Stimulated activated CD8-positive, alpha-beta memory T cell treated with anti-CD3 and anti-CD28 coated beads, Interleukin-15, amount 100 ng/mL, for 4 hours (primary cell): Measurements from ENCODE around the gene RMDN2.
"Not testable (repeated sequence)": the region's sequence is repeated elsewhere in the genome, so short reads cannot be mapped to it uniquely, and the experiment has no call there.

Experiments used
- DNase-seq, 2 donors: peaks; one replicate each; pipeline ENCODE4 v3.0.0-alpha.2; 2020; ENCODE audit warnings: low read depth in 2 of 2

RMDN2 gene

DNA sequence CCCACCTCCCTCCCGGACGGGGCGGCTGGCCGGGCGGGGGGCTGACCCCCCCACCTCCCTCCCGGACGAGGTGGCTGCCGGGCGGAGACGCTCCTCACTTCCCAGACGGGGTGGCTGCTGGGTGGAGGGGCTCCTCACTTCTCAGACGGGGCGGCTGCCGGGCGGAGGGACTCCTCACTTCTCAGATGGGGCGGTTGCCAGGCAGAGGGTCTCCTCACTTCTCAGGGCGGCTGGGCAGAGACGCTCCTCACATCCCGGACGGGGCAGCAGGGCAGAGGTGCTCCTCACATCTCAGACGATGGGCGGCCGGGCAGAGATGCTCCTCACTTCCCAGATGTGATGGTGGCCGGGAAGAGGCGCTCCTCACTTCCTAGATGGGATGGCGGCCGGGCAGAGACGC, 7.8 kb downstream of the RMDN2 start:
- not testable (repeated sequence) for DNase-seq

DNA sequence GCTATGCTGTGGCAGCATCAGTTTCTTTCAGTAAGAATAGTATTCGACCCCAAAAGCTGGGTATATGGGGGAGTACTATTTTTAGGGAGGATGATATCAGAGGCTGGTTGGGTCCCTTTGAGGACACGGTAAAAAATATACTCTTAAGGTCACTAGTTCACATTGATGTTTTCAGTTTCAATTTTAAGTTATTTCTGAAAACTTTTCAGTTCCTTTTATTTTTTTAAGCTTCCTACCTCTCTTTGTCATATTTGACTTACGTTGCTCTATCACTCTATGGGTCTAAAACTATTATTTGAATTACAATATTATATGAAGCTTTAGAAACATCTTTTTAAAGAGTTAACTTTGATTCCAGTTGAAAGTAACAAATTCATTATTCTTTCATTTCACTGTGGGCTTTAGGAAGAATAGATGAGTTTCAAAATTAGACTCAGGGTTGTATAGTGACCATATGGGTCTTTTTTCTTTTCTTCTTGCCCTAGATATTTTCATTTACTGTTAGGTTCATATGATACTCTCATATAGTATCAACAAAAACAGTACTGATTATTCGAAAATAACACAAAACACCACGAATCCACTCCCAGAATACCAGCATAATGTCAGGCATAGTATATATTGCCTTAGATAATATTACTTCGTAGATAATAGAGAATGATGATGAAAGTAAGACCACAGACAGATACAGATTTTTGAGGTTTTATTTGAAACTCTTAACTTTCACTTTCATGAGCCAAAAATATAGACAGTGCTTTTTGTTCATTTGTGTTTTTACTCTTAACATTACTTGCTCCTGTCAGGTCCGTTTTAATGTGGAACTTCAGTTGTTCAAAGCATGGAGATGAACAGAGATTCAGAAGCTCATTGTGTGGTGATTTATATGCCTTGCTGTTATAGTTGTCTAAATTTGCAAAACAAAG, 9.8 kb downstream of the RMDN2 start:
- no peak for DNase-seq

DNA sequence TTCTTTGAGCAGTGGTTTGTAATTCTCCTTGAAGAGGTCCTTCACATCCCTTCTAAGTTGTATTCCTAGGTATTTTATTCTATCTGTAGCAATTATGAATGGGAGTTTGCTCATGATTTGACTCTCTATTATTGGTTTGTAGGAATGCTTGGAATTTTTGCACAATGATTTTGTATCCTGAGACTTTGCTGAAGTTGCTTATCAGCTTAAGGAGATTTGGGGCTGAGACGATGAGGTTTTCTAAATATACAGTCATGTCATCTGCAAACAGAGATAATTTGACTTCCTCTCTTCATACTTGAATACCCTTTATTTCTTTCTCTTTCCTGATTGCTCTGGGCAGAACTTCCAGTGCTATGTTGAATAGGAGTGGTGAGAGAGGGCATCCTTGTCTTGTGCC, 12.5 kb downstream of the RMDN2 start:
- DNase-seq = not testable (repeated sequence)

DNA sequence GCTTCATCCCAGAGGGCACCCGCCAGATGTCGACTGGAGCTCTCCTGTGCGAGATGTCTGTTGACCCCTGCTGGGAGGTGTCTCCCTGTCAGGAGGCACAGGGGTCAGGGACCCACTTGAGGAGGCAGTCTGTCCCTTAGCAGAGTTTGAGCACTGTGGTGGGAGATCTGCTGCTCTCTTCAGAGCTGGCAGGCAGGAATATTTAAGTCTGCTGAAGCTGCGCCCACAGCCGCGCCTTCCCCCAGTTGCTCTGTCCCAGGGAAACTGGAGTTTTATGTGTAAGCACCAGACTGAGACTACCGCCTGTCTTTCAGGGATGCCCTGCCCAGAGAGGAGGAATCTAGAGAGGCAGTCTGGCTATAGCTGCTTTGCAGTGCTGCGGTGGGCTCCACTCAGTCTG, 16.2 kb downstream of the RMDN2 start:
- DNase-seq = not testable (repeated sequence)

DNA sequence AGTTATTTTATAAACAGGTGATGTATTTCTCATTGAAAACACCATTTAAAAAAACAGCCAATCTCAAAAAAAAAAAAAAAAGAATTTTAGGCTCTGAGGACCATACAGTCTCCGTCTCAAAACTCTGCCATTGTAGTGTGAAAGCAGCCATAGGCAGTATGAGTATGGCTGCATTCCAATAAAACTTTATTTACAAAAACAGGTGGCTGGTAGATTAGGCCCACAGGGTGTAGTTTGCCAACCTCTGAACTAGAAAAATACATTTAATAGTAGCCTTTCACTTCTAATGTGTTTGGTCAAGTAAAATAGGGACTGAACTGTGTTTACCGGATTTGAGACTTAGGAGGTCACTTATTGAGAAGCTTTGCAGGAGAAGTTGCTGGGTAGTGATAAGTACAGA, 19.2 kb downstream of the RMDN2 start:
- no peak for DNase-seq

DNA sequence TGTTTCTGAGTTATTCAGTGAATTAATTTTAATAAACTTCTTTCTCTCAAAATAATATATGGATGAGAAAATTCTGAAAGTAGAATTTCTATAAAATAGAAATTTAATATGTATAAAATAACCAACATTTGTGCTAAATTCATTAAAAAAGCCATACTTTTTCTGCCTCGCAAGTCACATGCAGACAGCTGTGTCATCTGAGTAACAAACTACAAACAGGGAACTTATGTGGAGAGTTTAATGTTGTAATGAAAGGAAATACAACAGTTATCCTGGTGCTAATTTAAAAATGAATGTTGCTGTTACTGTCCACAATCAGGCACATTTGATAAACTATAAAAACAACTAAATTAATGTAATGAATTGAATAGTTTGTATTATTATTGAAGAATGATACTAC, 22.2 kb downstream of the RMDN2 start:
- DNase-seq = no peak

DNA sequence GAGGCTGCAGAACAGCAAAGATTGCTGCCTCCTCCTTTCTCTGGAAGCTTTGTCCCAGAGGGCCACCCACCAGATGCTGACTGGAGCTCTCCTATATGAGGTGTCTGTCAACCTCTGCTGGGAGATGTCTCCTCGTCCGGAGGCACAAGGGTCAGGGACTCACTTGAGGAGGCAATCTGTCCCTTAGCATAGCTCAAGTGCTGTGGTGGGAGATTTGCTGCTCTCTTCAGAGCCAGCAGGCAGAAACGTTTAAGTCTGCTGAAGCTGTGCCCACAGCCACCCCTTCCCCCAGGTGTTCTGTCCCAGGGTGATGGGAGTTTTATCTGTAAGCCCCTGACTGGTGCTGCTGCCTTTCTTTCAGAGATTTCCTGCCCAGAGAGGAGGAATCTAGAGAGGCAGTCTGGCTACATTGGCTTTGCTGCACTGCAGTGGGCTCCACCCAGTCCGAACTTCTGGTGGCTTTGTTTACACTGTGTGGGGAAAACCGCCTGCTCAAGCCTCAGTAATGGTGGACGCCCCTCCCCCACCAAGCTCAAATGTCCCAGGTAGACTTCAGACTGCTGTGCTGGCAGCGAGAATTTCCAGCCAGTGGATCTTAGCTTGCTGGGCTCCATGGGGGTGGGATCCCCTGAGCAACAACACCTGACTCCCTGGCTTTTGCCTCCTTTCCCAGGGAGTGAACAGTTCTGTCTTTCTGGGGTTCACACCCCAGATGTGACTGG, 37.1 kb downstream of the RMDN2 start:
- not testable (repeated sequence) for DNase-seq

DNA sequence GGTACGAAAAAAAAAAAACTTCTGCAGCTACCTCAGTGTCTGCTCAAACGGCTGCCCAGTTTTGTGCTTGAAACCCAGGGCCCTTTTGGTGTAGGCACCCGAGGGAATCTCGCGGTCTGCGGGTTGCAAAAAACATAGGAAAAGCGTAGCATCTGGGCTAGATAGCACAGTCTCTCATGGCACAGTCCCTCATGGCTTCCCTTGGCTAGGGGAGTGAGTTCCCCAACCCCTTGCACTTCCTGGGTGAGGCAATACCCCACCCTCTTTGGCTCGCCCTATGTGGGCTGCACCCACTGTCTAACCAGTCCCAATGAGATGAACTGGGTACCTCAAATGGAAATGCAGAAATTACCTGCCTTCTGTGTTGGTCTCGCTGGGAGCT, 37.6 kb downstream of the RMDN2 start:
- DNase-seq = not testable (repeated sequence)

DNA sequence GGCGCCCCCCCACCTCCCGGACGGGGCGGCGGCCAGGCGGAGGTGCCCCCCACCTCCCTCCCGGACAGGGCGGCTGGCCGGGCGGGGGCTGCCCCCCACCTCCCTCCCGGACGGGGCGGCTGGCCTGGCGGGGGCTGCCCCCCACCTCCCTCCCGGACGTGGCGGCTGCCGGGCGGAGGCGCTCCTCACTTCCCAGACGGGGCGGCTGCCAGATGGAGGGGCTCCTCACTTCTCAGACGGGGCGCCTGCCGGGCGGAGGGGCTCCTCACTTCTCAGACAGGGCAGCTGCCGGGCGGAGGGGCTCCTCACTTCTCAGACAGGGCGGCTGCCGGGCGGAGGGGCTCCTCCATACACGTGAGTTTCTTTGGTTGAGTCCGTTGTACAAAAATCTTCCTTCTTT, 38.8 kb downstream of the RMDN2 start:
- not testable (repeated sequence) for DNase-seq

DNA sequence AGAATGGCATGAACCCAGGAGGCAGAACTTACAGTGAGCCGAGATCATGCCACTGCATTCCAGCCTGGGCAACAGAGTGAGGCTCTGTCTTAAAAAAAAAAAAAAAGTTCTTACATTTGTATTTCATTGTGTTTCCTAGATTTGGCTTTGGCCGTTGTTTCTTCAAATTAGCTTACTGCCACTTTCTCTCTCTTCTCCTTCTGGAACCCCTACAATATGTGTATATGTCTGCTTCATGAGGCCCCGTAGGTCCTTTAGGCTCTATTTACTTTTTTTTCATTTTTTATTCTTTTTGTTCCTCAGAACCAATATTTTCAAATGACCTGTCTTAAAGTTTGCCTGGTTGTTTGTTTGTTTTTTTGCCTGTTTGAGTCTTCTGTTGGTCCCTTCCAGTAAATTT, 41.2 kb downstream of the RMDN2 start:
- no peak for DNase-seq

DNA sequence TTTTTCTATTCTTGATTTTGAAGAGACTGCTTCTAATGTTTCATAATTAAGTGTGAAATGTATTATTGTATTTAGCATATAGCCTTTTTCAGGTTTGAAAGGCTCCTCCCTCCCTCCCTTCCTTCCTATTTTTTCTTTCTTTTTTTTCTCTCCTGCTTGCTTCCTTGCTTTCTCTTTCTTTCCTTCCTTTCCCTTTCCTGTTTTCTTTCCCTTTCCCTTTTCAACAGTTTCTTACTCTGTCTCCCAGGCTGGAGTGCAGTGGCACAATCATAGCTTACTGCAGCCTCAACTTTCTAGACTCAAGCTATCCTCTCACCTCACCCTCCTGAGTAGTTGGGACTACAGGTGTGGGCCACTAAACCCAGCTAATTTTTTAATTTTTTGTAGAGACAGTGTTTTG, 44.6 kb downstream of the RMDN2 start:
- DNase-seq = no peak

DNA sequence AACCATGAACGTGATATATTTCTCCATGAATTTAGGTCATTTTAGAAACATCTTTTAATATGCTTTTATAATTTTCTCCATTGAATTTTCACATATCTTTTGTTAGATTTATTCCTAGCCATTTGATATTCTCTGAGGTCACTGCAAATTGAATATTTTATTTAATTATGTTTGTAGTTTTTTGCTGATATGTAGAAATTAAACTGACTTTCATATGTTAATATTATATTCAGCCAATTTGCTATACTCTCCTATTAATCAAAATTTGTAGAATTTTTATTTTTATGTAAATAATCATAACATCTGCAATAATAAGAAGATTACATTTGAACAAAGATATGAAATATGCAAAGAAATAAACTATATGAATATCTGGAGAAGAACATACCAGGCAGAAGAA, 46.9 kb downstream of the RMDN2 start:
- DNase-seq = no peak

DNA sequence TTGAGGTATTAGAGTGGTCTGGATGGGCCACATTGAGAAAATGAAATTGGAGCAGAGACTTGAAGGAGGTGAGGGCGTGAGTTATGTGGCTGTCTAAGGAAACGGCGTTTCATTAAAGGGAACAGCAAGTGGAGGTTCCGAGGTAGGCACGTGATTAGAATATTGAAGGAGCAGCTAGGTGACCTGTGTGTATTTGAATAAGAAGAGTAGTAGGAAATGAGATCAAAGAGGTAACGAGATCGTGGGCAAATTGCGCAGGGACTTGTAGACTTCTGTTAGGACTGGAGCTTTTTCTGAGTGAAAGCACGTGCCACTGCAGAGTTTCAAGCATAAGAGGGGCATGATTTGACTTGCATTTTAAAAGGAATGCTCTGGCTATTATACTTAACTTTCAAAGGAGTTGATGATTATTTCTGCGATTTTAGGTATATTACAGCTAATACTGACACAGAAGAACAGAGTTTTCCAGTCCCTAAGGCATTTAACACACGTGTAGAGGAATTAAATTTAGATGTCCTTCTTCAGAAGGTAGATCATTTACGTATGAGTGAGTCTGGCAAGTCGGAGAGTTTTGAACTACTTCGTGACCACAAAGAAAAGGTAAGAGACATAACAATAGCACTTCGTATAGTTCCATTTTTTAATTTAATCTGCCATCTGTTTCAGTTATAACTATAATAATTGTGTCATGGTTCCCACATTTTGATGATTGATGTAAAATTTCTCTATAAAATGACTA, 48.7 kb downstream of the RMDN2 start:
- DNase-seq = no peak

DNA sequence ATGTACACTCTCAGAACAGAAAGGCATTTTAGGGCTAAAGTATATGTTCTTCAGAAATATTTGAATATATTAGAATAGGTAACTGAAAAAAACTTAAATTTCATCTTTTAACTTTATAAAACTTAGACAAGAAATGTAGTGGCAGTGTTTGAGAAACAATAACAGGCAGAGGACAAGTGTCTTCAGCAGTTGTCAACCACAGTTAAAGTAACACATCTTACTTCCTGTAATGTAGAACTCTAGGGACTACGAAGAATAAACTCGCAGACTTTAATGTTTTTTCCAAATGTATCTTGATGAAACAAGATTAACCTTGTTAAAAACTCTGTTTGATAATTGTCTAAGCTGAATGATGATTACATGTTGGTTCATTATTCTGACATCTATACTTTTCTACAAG, 50.7 kb downstream of the RMDN2 start:
- no peak for DNase-seq

DNA sequence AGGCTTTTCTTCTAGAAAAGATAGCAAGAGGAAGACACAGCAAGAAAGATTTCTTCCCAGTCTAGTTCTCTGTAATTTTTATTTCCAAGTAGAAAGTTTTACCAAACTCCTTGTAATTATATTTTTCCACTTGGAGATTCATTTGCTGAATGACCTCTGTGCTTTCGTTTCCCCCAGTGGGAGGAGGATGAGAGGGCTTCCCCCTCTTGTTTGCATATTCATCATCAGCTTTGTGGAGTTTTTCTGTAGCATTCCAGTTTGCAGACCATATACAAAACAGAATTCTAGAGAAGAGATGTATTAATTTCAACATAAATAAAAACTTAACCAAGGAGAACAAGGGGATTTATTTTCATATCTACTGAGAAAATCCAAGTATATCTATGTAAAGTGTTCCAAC, 51.3 kb downstream of the RMDN2 start:
- DNase-seq = no peak

DNA sequence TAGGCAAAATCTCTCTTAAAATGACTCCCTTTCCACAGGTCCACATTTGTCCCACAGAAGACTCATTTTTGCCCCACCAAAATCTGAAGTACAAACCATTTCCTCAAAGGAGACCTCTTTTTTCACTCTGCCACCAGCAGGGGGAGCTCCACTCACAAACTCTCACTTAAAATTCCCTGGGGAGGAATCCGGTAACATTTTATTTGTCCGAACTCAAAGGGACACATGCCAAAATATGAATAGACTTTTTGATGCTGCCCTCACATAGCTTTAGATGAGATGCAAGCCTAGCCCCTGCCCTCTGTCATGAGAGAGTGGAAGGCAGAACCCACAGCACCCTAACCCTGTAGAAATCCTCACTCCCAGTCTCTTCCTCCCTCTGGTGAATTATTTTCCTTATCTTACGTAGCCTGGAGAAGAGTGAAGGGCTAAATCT, 57.1 kb downstream of the RMDN2 start:
- peak in 1 of 2 donors; percentile 7 for DNase-seq

DNA sequence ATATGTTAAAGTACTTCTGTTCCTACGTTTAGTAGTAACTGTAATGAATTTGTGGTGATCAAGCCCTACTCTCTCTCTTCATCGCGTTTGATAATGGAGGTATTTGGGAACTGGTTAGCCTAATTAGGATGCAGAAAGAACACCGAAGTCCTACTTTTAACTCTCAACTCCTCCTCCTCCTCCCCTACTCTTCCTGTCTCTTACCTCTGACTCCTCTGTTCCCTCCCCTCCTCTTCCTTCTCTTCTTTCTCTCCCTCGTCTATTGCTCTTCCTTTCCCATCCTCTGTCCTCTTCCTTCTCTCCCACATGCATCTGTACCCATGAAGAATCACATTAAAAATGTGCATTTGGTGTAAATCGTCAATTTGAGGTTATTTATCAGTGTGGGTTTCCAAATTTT, 57.8 kb downstream of the RMDN2 start:
- DNase-seq = no peak

DNA sequence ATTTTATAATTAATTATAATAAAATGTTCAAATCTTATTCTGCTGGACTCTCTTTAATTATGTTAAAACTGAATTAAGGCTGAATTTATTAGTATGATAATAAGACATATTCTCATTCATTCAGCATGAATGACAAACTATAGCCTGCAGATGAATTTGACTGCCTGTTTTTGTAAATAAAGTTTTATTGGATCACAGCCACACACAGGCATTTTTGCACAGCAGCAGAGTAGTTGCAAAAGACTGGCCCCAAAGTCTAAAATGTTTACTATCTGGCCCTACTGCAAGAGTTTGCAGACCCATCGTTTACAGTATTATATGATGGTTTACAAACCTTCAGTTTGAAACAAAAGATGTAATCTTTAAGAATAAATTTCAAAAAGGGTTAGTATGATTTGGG, 58.6 kb downstream of the RMDN2 start:
- DNase-seq = no peak

DNA sequence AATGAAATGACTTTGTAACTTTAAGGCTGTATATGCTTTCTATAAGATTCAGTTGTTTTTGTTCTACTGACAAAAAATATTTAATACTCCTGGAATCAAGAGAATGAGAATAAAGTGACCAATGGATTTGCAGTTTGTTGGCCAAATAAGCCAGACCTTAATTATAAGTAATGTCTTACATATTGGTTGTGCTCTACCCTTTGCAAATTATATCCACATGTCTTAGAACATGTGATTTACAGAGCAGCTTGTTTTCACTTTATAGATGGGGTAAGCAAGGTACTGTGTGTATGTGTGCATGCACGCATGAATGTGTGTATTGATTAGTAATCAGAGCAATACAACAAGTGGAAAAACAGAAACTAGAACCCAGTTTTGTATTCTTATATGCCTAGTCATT, 59.1 kb downstream of the RMDN2 start:
- DNase-seq = no peak

DNA sequence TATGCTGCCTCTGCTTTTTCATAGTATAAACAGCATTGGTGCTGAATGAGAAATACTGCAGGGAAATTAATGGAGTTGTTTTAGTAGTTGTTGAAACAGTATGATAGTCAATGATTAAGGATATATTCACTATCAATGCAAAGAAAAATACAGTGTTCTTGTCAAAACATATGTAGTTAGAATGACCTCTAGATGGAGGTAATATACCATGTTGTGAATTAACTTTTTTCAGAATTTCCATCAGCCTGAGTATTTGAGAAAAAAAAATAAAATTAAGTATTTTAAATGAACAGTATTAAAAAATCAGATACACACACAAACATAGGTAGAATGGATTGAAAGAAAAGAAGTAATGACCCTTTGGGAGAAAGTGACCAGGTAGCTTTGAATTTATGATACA, 59.5 kb downstream of the RMDN2 start:
- no peak for DNase-seq

DNA sequence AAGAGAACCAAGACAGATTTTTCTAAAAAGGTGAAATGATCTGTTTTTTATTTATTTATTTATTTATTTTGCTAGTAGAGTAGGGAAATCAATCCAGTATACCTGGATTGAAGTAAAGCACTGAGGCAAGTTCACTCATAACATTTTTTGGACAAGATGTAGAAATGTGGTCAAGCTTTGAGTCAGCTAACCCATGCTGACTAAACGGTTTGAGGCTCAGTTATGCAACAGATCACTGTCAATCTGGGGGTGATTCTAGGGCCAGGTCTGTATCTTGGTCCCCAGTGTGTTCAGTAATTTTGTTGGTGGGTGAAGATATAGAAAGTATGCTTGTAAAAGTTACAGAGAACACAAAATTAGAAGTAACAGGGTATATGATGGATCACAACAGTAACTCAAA, 60.2 kb downstream of the RMDN2 start:
- no peak for DNase-seq

DNA sequence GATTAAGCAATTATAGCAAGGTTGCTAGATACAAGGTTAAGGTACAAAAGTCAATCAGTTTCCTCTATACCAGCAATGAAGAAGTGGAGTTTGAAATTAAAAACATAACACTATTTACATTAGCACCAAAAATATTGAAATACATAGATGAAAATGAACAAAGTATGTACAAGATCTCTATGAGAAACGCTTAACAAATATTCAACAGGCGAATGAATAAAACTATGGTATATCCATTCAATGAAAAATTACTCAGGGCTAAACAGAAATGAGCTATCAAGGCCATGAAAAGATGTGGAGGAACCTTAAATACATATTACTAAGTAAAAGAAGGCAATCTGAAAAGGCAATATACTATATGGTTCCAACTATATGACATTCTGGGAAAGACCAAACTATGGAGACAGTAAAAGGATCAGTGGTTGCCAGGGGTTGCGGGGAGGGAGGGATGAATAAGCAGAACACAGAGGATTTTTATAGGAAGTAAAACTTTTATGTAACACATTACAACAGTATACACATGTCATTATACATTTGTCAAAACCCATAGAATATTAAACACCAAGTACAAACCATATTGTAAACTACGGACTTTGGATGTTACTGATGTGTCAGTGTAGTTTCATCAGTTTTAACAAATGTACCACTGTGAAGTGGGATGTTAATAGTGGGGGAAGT, 62.1 kb downstream of the RMDN2 start:
- DNase-seq = no peak
